Right ventricle myocardium inferior (tissue), 1 donor: ENCODE data around the gene GPT2. TPM values are rescaled to one million over a fixed set of nuclear protein-coding genes. Genes with fewer than 3 reads are reported as not detected.

ENCODE experiments used
- ATAC-seq: fragments of 200-7000 bp; cut with Tn5 transposase; one replicate; pipeline ENCODE4 v1.9.1; 2020; ENCODE audit warnings: mild to moderate bottlenecking, moderate library complexity
- DNase-seq: peaks from one replicate; pipeline ENCODE4 v3.0.0; 2021; ENCODE audit errors: missing footprints
- intact Hi-C: fragments of 100-400 bp; cut with DNase I; formaldehyde crosslinking; loops from one replicate; pipeline ENCODE4 v1.11.0; 2022
- total RNA-seq: library from RNA; stranded (reverse); fragmentation: NEBNext Ultra II Directional; extraction: Animal tissue kit (Norgen Biotek cat#: 25700); gene quantifications from one replicate; pipeline ENCODE4 v1.2.1, GENCODE V29; 2021
- donor health status: DM: no; HTN: yes; CAD: no; lungs with severe emphysema.

Gene GPT2
- total RNA-seq, 1 donor from 2014 or later = 21.9 TPM

GRCh38 chr16:46889245-46889941 lies 5.2 kb downstream of the GPT2 start:
- ATAC-seq = no peak
- intact Hi-C loops = no loop called here

GRCh38 chr16:46889942-46890300 lies 5.8 kb downstream of the GPT2 start:
- ATAC-seq (no peak), DNase-seq (no peak)
- intact Hi-C loops = loop anchor here (10.0 kb wide), 1 partner anchor 205 kb away; the partner anchor contains the start of genes ORC6 and VPS35

More at GRCh38 chr16:46889245-46889941, 5.2 kb downstream of the GPT2 start:
- DNase-seq = no peak

GRCh38 chr16:46891910-46892309 lies 7.7 kb downstream of the GPT2 start:
- intact Hi-C loops = loop anchor here (10.0 kb wide), 1 partner anchor 207 kb away; the partner anchor contains the start of genes ORC6 and VPS35
- no peak for ATAC-seq
- DNase-seq = no peak

- ATAC-seq (peak; percentile 62), DNase-seq (peak; percentile 80)
- intact Hi-C loops = loop anchor here (10.0 kb wide), 1 partner anchor 209 kb away; the partner anchor contains the start of genes ORC6 and VPS35
Measured at GRCh38 chr16:46894036-46894672, 10.0 kb downstream of the GPT2 start.

- DNase-seq (no peak), ATAC-seq (no peak)
- intact Hi-C loops = loop anchor here (10.0 kb wide), 1 partner anchor 211 kb away; the partner anchor contains the start of genes ORC6 and VPS35
Measured at GRCh38 chr16:46895399-46896313, 11.5 kb downstream of the GPT2 start.

- ATAC-seq = no peak
- intact Hi-C loops = loop anchor here (10.0 kb wide), 1 partner anchor 212 kb away; the partner anchor contains the start of genes ORC6 and VPS35
- DNase-seq = no peak
Measured at GRCh38 chr16:46896314-46896968, 12.3 kb downstream of the GPT2 start.

GRCh38 chr16:46897471-46897870 lies 13.3 kb downstream of the GPT2 start:
- ATAC-seq (peak; percentile 84), DNase-seq (no peak)
- intact Hi-C loops = loop anchor here (10.0 kb wide), 1 partner anchor 213 kb away; the partner anchor contains the start of genes ORC6 and VPS35

GRCh38 chr16:46898006-46898405 lies 13.8 kb downstream of the GPT2 start:
- DNase-seq = no peak
- intact Hi-C loops = loop anchor here (10.0 kb wide), 1 partner anchor 213 kb away; the partner anchor contains the start of genes ORC6 and VPS35
- ATAC-seq = peak; percentile 8

GRCh38 chr16:46899443-46900143 lies 15.4 kb downstream of the GPT2 start:
- ATAC-seq = no peak
- DNase-seq = no peak
- intact Hi-C loops = loop anchor here (10.0 kb wide), 1 partner anchor 215 kb away; the partner anchor contains the start of genes ORC6 and VPS35

- DNase-seq = no peak
- no peak for ATAC-seq
- intact Hi-C loops = no loop called here
Measured at GRCh38 chr16:46900455-46901235, 16.5 kb downstream of the GPT2 start.

GRCh38 chr16:46901709-46902108 lies 17.5 kb downstream of the GPT2 start:
- intact Hi-C loops = no loop called here
- DNase-seq = no peak
- ATAC-seq = no peak

- ATAC-seq (no peak), DNase-seq (no peak)
- intact Hi-C loops = no loop called here
Measured at GRCh38 chr16:46903255-46903905, 19.2 kb downstream of the GPT2 start.

GRCh38 chr16:46904471-46904870 lies 20.3 kb downstream of the GPT2 start:
- no peak for DNase-seq
- intact Hi-C loops = no loop called here
- ATAC-seq = no peak

GRCh38 chr16:46906360-46907060 lies 22.3 kb downstream of the GPT2 start:
- no peak for ATAC-seq
- DNase-seq = no peak
- intact Hi-C loops = no loop called here

GRCh38 chr16:46907061-46907774 lies 23.1 kb downstream of the GPT2 start:
- intact Hi-C loops = no loop called here
- ATAC-seq = peak; percentile 43
- no peak for DNase-seq
